Prostate gland (tissue), 2 donors: ENCODE results near the gene KRCC1.

Source experiments
- POLR2AphosphoS5 ChIP-seq: sonication (generic); formaldehyde crosslinking; IDR thresholded peaks from one replicate; pipeline ENCODE4 v1.6.1; 2017; ENCODE audit warnings: antibody characterized with exemption
- TF ChIP-seq, protein P1 (sequence below), 4 experiments: fragments of 200-600 bp in 2 of 4; fragments of 450-650 bp in 2 of 4; sonication (generic) in 2 of 4; IDR thresholded peaks; 1 replicate in 3 of 4; 2 replicates in 1 of 4; pipeline ENCODE4 v1.5.1; 2016 to 2019; ENCODE audit warnings: antibody characterized with exemption in 4 of 4, mild to moderate bottlenecking in 2 of 4, moderate library complexity in 2 of 4

DNA sequence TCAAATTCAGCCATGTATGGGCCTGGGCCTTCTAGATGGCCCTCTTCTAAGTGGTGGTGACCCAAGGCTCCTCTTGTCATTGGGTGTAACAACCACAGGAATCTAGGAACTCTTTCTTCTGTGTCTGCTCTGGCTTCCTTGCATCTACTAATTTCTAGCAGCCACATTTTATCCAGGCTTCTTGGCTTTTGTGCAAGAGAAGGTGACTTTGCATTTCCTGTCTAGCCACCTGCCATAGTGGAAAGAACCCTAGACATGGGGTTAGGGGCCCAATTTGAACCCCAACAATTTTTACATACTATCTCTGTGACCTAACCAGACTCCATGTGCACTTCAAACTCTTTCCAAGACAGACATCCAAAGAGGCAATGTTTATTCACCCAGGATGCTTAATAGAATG lies 37.2 kb upstream of the KRCC1 start:
- TF ChIP-seq, protein P1, sequence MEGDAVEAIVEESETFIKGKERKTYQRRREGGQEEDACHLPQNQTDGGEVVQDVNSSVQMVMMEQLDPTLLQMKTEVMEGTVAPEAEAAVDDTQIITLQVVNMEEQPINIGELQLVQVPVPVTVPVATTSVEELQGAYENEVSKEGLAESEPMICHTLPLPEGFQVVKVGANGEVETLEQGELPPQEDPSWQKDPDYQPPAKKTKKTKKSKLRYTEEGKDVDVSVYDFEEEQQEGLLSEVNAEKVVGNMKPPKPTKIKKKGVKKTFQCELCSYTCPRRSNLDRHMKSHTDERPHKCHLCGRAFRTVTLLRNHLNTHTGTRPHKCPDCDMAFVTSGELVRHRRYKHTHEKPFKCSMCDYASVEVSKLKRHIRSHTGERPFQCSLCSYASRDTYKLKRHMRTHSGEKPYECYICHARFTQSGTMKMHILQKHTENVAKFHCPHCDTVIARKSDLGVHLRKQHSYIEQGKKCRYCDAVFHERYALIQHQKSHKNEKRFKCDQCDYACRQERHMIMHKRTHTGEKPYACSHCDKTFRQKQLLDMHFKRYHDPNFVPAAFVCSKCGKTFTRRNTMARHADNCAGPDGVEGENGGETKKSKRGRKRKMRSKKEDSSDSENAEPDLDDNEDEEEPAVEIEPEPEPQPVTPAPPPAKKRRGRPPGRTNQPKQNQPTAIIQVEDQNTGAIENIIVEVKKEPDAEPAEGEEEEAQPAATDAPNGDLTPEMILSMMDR (IDR thresholded peaks at IDR 0.05), result no peak
- no peak for TF ChIP-seq POLR2AphosphoS5
